Myocyte (in vitro differentiated cells): ENCODE data around the gene GALNT13. TPM values are rescaled to one million over a fixed set of nuclear protein-coding genes. Genes with fewer than 3 reads are reported as not detected.
A peak's percentile ranks its signal among the peaks of the same experiment; 100 is the strongest.

Experiments used
- DNase-seq: peaks from one replicate; pipeline ENCODE4 v3.0.0-alpha.2; 2012; ENCODE audit warnings: low read depth
- total RNA-seq: library from RNA; depleted of rRNA; stranded (reverse); fragments of >200 nt; gene quantifications from 2 replicates; pipeline ENCODE4 v1.2.3, GENCODE V29; 2014

Gene GALNT13
- total RNA-seq, 1 donor from 2014 or later = 2.2 TPM

DNA sequence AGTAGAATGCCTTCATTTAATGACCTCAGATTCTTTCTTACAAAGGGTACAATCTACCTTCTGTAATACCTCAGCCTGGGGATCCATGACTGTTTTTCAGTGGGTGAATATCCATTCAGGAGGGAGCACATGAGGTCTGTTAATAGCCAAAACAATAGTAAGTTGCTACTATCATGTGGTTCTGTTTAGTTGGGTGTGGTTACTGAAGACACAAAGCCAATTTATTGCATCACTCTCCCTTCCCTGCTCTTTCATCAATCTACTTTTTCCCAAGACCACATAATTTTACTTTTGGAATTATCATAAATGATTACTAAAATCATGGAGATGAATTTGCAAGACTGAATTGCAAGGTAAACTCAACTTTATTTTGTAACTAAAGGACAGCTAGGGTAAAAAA, 254.2 kb downstream of the GALNT13 start:
- DNase-seq = no peak

DNA sequence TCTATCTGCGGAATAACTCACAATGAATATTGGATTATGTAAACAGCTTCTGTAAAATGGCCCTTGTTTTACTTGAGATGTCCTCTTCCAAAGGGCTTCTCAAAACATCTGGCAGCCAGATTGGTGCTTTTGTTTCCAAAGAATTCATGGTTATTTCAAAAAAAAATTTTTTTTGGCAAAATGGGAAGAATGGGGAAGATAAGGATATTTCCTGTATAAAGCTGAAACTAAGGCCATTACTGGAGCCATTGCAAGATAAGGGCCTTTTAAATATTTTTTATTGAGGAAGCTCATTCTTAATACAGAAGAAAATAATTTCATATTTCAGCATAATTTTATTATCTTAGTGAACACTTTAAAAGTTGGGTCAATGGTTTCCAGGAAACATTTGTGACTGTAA, 259.1 kb downstream of the GALNT13 start:
- no peak for DNase-seq

DNA sequence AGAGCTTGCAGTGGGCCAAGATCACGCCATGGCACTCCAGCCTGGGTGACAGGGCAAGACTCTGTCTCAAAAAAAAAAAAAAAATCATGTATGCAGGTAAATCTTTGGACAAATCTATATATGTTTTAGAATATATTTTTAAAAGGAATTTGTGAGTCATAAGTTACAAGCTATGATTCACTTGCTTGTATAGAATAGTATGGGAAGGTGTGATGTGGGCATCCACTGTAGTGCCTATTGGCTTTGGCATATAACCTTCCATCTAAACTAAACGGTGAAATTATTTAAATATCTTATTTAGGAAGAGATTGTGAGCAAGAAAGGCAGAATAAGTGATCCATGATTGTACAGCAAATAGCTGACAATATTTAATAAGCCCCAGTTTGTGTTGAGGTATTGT, 261.1 kb downstream of the GALNT13 start:
- no peak for DNase-seq

GRCh38 chr2:154133823-154134222, 262.1 kb downstream of the GALNT13 start:
- DNase-seq = peak; percentile 63

DNA sequence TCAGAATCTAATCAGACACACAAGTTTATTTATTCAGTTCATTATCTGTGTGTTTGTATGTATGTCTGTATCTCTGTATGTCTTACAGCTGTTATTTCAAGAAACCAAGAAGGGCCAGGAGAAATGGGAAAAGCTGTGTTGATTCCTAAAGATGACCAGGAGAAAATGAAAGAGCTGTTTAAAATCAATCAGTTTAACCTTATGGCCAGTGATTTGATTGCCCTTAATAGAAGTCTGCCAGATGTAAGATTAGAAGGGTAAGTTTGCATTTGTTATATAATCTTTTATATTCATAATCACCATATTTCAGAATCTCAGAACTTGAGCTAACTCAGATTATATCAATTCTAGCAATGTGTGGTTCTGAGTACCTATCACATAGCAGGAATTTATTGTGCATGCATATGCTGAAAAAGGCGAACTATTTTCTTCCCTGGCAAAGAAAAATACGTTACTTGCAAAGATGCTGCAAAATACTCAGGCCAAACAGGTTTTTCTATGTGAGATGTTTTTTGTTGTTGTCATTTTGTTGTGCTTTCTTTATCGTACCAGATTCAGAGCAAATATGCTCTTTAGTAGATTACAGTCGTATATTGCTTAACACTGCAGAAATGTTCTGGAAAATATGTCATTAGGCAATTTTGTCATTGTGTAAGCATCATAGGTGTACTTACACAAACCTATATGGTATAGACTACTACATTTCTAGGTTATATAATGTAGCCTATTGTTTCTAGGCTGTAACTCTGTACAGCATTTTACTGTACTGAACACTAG, 268.7 kb downstream of the GALNT13 start:
- DNase-seq = no peak

DNA sequence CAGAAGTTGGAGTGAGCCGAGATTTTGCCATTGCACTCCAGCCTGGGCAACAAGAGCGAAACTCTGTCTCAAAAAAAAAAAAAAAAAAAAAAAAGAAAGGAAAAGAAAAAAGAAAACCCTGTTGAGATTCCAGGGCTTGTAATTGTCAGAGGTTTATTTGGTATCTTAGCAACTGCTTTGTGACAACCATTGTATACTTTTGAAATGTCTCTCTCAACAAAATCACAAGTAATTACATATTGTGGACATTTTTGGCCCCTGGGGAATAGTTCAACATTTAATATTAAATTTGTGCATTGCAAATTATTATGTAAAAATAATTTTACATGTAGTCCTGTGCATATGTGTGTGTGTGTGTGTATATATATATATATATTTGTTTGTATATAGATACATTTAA, 270.8 kb downstream of the GALNT13 start:
- no peak for DNase-seq

DNA sequence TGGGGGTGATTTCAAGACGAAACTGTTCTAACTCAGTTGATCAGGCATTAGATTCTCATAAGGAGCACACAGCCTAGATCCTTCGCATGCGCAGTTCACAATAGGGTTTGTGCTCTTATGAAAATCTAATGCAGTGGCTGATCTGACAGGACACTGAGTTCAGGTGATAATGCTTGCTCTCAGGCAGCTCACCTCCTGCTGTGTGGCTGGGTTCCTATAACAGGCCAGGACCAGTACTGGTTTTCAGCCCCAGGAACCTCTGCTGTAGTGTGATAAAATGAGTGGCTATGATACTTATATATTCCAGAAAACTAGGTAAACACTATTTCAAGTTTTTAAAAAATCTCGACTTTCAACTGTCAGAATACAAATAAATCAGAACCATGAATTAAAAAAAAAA, 271.4 kb downstream of the GALNT13 start:
- DNase-seq = no peak

DNA sequence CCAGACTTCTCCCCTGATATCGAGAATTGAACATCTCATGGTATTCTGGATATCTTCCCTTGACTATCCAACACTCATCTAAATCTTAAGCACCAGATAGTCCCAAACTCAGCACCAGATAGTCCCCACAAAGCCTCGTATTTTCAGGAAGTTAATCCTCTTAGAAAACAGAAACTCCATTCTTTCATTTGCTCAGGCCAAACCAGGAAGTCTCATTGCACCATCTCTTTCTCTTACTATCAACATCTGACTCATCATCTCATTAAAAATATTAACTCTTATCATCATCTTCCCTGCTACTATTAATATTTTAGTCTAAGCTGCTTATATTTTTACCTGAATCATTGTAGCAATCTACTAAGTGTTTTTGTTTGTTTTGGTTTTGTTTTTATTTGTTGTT, 286.4 kb downstream of the GALNT13 start:
- no peak for DNase-seq

GRCh38 chr2:154161286-154161685, 289.6 kb downstream of the GALNT13 start:
- peak; percentile 42 for DNase-seq

DNA sequence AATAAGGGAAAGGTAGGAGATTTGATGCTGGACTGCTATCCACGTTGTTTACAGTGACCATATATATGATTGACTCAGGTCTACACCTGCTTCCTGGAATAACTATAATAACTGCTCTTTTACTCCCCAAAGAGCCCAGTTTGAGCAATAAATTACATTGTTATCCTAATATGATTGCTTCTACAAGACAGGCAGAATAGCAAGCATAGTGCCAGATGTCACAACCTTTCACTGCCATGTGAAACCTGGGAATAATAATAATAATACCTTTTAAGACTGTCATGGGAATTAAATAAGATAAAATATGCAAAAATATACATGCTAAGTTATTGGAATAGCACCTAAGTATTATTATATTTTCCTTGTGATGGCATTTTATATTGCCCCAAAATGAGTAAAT, 298.7 kb downstream of the GALNT13 start:
- DNase-seq = no peak

DNA sequence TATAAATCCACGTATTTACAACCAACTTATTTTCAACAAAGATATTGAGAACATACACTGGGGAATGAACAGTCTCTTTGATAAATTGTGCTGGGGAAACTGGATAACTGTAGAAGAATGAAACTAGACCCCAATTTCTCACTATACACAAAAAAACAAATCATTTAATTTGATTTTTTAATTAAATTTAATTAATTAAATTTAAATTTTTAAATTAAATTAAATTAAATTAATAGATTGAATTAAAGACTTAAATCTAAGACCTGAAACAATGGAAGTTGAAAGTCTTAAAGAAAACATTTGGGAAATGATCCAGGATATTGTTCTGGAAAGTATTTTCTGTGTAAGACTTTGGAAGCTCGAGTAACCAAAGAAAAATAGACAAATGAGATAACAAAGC, 301.4 kb downstream of the GALNT13 start:
- no peak for DNase-seq

GRCh38 chr2:154173919-154174318, 302.2 kb downstream of the GALNT13 start:
- no peak for DNase-seq

DNA sequence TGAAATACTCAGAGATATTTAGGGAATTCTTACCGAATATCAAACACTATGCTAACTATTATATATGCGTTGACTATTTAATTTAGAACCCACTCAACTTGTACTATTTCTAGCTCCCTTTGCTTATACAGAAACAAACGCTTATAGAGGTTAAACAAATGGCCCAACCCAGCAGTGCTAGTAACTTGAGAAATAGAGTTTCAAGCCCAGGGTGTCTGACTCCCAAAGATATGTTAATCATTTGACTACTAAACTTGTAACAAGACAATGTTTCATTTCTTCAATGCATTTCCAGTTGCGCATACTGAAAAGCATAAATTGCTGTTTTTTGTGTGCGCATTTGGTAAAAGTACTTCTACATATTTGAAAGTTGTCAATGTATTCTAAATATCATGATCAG, 310.3 kb downstream of the GALNT13 start:
- DNase-seq = no peak

DNA sequence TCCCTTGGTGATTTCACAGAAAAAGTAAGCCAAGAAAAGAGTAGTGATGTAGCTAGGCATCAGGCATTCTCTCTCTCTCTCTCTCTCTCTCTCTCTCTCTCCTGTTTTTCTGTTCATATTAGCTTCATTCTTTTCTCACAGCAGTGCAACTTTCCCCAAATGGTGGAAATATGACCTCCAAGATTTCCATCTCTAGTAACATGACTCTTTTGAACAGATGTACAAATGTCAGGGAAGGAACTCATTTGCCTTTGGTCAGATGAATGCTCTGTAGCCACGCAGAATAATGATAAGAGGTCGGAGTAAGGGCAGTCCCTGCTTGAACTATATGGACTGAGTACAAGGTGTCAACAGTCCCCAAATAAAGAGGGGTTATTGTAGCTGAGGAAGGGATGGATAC, 316.2 kb downstream of the GALNT13 start:
- DNase-seq = no peak

GRCh38 chr2:154189953-154190352, 318.2 kb downstream of the GALNT13 start:
- DNase-seq = no peak

DNA sequence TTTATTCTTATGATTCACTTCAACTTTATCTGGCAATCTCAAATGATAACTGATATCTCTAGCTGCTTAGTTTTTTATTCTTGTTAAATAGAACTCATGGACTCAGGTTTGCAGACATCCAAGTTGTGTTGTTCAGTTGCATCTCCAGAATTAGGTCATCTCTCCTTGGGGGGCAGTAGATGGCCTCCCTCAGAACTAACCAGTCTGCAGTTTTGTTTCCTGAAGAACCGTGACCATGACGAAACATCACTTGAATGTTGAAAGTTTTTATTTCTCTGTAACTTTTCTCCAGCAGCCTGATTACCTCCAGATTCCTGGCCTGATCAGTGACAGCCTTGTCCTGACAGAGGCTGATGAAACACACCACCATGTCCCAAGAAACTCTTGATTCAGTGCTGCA, 321.5 kb downstream of the GALNT13 start:
- DNase-seq = no peak

GRCh38 chr2:154194909-154195643, 323.4 kb downstream of the GALNT13 start:
- peak; percentile 17 for DNase-seq

- DNase-seq = peak; percentile 18
These were observed 324.0 kb downstream of the GALNT13 start for GRCh38 chr2:154195644-154196195.

- no peak for DNase-seq
These were observed 327.1 kb downstream of the GALNT13 start for GRCh38 chr2:154198866-154199265.

- DNase-seq = no peak
These were observed 331.5 kb downstream of the GALNT13 start for GRCh38 chr2:154203206-154203605.

GRCh38 chr2:154203902-154204301, 332.2 kb downstream of the GALNT13 start:
- DNase-seq = no peak

DNA sequence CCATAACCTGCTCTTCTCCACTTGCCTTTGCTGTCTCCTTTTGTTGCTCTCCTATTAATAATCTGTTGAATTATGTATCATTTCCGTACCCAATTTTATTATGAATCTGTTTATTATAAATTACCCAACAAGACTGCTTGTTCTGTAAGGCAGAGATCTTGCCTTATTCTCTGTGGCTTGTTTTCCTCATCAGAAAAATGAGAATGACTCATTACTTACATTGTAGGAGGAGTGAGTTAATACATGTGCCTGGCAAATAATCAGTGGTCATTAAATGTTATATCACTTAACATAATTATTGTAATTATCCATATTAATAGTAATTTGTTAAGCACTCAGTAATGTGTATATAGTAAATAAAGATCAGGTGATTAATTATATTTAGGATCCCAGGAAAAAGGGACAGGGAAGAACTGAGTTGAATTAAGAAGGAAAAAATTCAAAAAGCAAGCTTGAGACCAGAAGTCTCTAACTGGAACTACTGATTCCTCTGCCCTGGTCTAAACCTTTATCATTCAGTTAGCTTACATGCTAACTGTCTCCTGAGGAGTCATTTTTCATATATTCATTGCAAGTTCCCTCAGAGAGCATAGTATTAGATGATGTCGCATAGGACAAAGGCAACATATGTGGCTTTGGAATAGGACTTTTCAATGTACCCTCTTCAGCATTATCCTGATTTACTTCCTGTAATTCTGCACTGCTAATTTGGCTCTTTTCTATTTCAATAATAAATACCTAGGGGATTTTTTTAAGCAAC, 335.7 kb downstream of the GALNT13 start:
- no peak for DNase-seq
